T-helper 1 cell treated with Interleukin-12 subunit alpha and Interleukin-12 subunit beta and Interleukin-4 antibody, amounts not matched to agents 30 ng/mL and 1 ng/mL, for 36 hours (primary cell): ENCODE data around the gene PPM1L. TPM values are rescaled to one million over a fixed set of nuclear protein-coding genes. Genes with fewer than 3 reads are reported as not detected.

Experiments used
- intact Hi-C: fragments of 100-400 bp; cut with micrococcal nuclease; formaldehyde crosslinking; loops from one replicate; pipeline ENCODE4 v1.15.1; 2024
- total RNA-seq: library from RNA; stranded (reverse); gene quantifications from 2 replicates; pipeline ENCODE4 v1.2.3, GENCODE V29; 2022

Gene PPM1L
- total RNA-seq, 1 donor from 2014 or later: 6.3 TPM

GRCh38 chr3:161081633-161082032, 325.6 kb downstream of the PPM1L start:
- intact Hi-C loops: loop anchor here (5.0 kb wide), 2 partner anchors 141 to 329 kb away; partner anchors contain the start of gene NMD3

- intact Hi-C loops: loop anchor here (5.0 kb wide), 2 partner anchors 140 to 330 kb away; partner anchors contain the start of gene NMD3
These were observed 326.0 kb downstream of the PPM1L start for GRCh38 chr3:161082063-161082462.

DNA sequence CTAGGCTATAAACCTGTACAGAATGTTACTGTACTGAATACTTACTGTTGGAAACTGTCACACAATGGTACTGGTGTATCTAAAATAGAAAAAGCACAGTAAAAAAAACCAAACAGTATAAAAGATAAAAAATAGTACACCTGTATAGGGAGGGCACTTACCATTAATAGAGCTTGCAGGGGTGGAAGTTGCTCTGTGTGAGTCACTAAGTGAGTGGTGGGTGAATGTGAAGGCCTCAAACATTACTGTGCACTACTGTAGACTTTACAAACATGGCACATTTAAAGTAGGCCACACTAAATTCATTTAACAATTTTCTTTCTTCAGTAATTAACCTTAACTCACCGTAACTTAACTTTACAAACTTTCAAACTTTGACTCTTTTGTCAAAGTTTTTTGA, 327.1 kb downstream of the PPM1L start:
- intact Hi-C loops: loop anchor here (5.0 kb wide), 2 partner anchors 139 to 331 kb away; partner anchors contain the start of gene NMD3

- intact Hi-C loops: loop anchor here (5.0 kb wide), 2 partner anchors 138 to 332 kb away; partner anchors contain the start of gene NMD3
These were observed 328.2 kb downstream of the PPM1L start for GRCh38 chr3:161084277-161084676.

DNA sequence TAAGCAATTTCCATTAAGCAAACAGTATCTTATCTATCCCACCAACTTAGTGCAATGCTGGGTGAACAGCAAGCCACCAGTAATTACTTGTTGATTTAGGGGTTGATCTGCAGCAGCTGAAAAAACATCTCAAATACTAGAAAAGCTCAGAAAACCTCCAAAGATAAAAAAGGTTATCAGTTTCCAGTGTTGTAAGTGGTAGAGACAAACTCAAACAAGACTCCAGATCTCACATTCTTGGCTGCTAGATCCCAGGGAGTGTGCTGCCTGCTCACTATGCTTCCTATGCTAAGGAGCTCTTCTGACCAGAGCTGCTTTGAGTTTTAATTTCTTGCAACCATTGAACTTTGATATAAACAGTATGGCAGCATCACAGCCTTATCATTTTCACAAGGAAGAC, 337.9 kb downstream of the PPM1L start:
- intact Hi-C loops: no loop called here

DNA sequence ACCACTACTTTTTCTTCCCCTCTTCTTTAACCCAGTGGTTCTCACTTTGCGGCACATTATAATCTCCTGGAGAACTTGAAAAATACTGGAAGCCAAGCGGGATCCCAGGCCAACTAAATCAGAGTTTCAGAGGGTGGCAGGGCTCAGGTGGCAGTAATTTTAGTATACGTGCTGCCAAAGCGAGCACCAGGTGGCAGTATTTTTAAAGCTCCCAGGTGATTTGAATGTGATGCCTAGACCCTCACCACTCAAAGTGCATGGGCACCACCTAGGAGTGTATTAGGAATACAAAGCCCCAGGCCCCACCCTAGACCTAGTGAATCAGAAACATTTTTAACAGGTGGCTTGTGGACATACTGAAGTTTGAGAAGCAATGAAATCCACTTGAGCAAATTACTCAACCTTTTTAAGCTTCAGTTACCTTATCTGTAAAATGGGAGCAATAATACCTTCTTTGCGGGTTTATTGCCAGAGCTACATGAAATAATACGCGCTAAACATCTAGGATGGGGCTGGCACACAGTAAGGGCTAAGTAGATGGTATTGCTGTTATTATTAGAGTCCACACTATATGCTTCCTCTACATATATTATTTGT, 340.8 kb downstream of the PPM1L start:
- intact Hi-C loops: loop anchor here (1.0 to 5.0 kb wide), 3 partner anchors 177 to 327 kb away; no protein-coding TSS in a partner anchor

- intact Hi-C loops: no loop called here
These were observed 345.0 kb downstream of the PPM1L start for GRCh38 chr3:161100994-161101393.

DNA sequence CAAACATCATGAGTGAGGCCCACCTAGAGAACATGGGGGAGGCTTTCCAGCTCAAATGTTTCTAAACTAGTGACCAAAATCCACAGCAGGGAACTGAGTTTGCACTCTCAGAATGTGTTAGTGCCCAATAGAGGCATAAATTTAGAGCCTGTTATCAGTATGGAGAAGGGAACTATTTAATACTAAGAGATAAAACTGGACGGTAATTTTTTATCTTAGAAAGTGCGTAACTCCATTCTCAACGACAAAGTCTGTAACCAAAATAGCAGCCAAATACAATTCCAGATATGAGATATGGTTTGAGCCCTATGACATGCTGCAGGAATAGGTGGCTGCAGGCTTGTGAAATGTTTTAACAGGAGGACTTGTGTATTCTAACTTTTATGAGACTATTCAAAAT, 345.6 kb downstream of the PPM1L start:
- intact Hi-C loops: no loop called here

DNA sequence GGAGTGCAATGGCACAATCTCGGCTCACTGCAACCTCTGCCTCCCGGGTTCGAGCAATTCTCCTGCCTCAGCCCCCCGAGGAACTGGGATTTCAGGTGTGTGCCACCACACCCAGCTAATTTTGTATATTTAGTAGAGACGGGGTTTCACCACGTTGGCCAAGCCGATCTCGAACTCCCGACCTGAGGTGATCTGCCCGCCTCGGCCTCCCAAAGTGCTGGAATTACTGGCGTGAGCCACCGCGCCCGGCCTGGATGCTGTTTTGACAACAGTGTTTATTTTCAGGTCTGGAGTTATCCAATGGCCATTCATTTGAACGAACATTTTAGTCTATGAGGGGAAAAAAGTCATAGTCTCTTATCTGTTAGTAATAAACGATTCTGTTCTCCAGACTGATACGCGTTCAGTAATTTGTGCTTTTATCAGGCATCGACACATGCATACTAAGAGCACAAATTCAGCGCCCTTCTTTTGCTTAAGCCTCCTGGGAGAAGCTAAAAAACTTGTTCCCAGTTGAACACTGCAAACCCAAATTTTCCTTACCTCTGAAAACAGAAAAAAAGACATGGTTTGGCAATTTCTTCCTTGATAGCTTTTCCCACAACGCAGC, 347.9 kb downstream of the PPM1L start:
- intact Hi-C loops: loop anchor here (2.0 kb wide), 1 partner anchor 117 kb away; the partner anchor contains the start of gene NMD3

DNA sequence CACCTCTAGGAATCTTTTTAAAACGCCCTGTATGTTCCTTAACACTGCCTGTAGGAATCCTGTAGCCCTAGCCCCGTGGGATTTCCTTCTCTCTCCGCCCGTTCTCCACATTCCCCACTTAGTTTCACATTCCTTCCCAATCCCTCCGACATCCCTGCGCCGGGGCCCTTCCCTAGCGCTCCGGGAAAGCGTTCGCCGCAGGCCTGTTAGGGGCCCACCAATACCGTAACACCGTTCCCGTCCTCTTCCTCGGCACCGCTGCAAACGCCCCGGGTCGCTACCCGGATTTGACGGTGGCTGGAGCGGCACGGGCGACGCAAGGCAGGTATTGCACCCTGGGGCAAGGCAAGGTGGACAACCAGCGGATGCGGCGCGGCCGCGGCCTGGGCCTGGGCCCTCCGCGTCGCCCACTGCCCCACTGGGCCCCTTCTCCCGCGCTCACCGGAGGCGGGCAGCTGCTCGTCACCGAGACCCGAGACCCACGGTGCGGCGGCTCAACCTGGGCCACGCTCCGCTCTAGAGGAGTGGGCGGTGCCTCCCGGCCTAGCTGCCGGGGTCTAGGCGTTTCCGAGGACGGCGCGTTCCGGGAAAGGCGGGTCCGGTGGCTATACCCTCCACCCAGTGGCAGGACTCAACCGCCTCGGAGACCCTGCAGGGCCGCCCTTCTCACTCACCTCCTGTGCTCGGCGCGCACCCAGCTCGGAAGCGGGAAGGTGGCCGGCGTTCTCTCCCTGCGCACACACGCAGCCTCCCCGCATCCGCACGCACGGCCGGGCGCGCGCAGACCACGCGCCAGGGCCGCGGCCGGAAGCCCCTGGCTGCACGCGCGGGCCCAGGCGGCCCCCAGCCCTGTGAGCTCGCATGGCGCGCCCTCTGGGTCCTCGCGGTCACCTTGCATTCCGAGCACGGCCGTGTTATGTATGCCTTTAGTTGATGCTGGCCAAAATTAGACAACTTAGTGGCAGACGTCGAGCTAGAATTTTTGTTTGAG, 348.8 kb downstream of the PPM1L start, which contains the start of gene B3GALNT1:
TSS of gene B3GALNT1 (minus strand) at position 789 of the 991 bp plus-strand sequence. CDS start 18,595 bp downstream, outside the sequence.
- intact Hi-C loops: loop anchor here (2.0 kb wide), 1 partner anchor 116 kb away; the partner anchor contains the start of gene NMD3

- intact Hi-C loops: no loop called here
These were observed 351.3 kb downstream of the PPM1L start for GRCh38 chr3:161107311-161107710.

DNA sequence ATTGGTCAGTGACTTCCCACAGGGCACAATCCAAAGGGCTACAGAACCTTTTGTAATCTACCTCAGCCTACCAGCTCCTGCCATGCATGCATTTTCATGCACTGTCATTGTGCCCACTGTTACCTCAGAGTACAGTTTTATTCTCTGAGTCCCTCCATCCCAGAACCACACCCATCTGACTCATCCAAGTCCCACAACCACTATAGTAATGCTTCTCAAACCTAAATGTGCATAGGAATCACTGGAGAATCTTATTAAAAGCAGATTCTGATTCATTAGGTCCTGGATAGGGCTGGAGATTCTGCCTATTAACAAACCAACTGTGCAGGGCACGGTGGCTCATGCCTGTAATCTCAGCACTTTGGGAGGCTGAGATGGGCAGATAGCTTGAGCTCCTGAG, 352.8 kb downstream of the PPM1L start:
- intact Hi-C loops: no loop called here

GRCh38 chr3:161117646-161118045, 361.6 kb downstream of the PPM1L start:
- intact Hi-C loops: no loop called here

- intact Hi-C loops: no loop called here
These were observed 370.5 kb downstream of the PPM1L start for GRCh38 chr3:161126495-161126894.

Other genes with a start within 250 kb of the PPM1L start
- gene KPNA4, start 190.7 kb upstream of the PPM1L start, total RNA-seq: 49.3 and 51.5 TPM in 2 replicates
- gene ARL14, start 79.1 kb upstream of the PPM1L start, total RNA-seq: not detected in 2 replicates